Stimulated activated CD4-positive, alpha-beta T cell treated with anti-CD3 and anti-CD28 coated beads, Interleukin-12 subunit alpha, Interleukin-12 subunit beta, amount 100 ng/mL, for 24 hours (primary cell): ENCODE results near the gene BEGAIN.

Source experiments
- DNase-seq, 2 experiments: peaks; one replicate each; pipeline ENCODE4 v3.0.0-alpha.2; 2020; ENCODE audit warnings: low read depth in 2 of 2

The BEGAIN gene

DNA sequence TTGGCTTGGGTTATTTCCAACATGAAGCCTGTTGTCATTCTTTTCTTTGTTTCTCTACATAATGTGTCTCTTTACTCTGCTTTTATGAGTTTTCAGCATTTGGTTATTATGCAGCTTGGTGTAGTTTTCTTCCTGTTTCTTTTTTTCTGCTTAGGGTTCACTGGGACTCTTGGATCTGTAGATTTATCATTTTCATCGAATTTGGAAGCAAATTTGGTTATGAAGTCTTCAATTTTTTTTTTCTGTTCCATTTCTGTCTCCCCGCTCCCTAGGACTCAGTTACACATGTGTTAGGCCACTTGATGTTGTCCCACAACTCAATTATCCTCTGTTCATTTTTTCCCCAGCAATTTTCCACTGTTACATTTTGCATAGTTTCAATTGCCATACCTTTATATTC is 13.8 kb upstream of the BEGAIN start:
- no peak for DNase-seq

GRCh38 chr14:100599981-100600380 is 12.8 kb upstream of the BEGAIN start:
- no peak for DNase-seq

DNA sequence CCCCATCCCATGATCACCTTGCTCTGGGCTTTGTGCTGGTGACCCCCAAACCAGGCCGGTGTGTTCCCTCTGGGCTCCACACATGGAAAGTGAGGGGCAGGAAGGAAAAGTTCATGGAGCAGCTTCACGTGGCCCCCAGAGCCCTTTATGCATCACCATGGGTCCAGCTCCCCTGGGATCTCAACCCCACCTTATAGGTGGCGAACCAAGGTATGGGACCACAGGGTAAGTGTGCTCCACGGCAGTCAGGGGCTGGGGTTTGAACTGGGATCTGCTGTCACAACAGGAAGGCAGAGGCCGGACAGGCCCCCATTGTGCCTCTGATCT is 7.4 kb upstream of the BEGAIN start:
- DNase-seq: no peak

GRCh38 chr14:100593751-100594624 is 6.8 kb upstream of the BEGAIN start:
- DNase-seq: no peak

DNA sequence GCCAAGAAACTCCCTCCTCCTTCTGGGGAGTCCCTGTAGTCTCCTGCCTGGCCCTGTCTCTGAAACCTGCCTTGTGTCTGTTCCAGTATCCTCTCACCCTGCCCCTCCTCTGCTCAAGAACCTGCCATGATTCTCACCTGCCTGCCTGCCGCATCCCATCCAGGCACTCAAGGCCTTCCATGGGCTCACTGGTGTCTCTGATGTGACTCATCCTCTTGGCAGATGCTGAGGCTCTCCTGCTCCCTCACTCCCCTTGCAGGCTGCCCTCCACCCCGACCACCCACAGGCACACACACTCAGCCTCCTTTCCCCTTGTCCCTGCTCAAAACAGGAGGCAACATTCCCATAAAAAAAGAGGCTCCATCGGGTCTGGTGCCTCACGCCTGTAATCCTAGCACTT is 5.8 kb upstream of the BEGAIN start:
- DNase-seq: no peak

GRCh38 chr14:100592461-100592891 is 5.3 kb upstream of the BEGAIN start:
- no peak for DNase-seq

GRCh38 chr14:100591453-100592371 is 4.5 kb upstream of the BEGAIN start:
- no peak for DNase-seq

DNA sequence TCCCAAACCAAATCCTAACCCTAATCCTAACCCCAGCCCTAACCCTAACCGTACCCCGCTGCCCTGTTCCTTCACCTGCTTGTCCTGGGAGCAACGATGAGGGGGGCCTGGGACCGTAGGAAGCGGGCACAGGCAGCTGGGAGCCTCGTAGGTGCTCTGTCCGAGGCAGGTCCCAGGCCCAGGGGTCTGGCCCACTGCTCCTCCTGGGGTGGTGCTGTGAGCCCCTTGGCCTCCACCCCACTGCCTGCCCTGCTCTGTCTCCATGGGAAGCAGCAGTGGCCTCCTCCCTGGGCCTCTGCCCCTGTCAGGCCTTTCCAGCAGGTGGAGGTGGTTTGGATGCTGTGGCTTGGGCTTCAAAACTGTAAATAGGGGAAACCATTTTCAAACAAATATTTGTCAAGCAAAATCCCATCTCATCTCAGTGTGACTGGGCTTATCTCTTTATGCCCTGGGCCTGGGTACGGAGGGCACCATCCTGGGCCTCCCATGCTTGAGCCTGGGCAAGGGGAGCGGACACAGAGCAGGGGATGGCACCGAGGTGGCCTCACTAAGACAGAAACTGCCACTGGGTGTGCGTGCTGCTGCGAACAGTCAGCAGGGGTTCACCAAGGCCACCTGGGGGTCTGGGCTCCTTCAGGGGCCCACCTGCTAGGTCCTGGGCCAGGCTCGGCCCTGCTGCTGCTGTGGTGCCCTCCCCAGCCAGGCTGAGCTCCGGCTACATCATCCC is 3.7 kb upstream of the BEGAIN start:
- no peak for DNase-seq

- no peak for DNase-seq
These were observed 2.7 kb upstream of the BEGAIN start for GRCh38 chr14:100589760-100590469.

- no peak for DNase-seq
These were observed 2.0 kb upstream of the BEGAIN start for GRCh38 chr14:100589071-100589759.

- DNase-seq: no peak
These were observed 1.5 kb upstream of the BEGAIN start for GRCh38 chr14:100588671-100589070.

- no peak for DNase-seq
These were observed 670 bp upstream of the BEGAIN start for GRCh38 chr14:100587763-100588411.

DNA sequence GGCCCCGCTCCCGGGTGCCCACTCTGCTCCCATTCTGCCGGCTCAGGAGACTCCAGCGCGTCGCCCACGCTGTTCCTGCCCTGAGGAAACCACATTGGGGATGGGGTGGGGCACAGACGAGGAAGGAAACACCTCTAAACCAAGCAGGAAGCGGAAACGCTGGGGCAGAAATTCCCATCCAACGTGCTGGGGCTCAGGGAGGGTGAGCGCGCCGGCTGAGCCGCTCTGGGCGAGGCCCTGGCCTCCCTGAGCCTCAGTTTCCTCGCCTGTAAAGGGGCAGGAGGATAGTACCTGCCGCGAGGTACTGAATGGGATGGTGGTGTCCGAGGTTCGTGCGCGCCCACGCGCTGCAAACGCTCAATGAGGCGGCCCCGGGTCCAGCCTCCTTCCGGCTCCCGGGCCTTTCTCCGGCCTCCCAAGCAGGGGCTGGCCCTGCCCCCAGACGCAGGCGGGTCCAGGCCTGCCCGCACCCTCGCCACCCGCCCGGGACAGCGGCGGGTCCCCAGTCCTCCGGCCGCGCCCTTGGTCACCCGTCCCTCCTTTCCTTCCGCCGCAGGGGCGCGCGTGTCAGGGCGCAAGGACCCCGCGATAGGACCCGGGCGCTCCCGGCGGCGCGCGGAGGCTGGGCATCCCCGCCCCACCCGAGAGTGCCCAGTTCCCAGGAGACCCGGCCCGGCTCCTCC is 673 bp downstream of the BEGAIN start:
- DNase-seq: peak in 1 of 2 experiments; percentile 55

DNA sequence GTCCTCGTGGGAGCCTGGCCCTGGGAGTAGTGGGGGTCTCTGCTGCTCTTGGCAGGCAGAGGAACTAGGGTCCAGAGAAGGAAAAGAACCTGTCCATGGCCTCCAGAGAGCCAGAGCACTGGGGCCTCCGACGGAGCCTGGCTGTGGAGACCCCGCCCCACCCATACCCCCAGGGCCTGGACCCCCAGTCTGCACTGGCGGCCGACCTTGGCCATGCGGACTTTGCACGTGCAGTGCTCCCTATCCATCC is 1.1 kb downstream of the BEGAIN start:
- DNase-seq: no peak

GRCh38 chr14:100585448-100586152 is 1.6 kb downstream of the BEGAIN start:
- DNase-seq: no peak

DNA sequence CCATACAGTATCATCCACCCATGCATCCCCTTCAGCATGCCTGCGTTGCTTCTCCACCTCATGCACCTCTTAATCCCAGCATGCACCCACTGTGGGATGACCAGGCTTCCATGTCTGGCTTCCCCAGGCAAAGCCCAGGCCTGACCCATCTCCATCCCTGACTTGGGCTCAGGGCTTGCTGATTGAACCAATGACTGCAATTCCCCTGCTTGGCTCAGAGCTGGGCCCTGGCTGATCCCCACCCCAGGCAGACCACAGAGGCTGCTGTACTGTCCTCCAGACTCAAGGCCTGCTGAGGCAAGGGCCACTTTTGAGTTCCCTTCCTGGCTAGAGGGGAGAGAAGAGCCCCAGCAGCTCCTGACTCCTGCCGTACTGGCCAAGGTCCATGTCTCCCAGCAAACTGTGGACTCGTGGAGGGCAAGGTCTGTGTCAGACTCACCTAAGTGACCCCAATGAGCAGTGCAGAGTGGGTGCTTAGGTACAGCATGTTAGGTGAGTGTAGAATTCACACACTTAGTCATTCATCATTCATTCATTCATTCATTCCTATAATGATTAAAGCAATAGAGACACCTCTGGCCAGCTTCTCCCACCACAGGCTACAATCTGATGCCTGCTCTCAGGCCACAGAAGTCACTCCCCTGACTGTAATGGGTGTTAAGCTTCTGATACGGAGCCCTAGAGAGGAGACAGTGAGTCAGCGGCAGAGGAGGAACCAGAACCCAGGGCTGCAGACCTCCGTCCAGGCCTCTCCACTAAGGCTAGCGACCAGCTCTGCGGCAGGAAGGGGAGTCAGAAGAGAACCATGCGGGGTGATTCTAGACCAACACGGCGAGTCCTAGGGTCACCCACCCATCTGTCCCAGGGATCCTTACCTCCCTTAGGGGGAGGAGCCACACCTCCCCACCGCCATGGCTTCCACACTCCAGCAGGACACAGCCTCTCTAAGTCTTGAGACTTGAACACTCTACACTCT is 2.9 kb downstream of the BEGAIN start:
- DNase-seq: no peak

GRCh38 chr14:100583245-100583644 is 4.0 kb downstream of the BEGAIN start:
- no peak for DNase-seq

DNA sequence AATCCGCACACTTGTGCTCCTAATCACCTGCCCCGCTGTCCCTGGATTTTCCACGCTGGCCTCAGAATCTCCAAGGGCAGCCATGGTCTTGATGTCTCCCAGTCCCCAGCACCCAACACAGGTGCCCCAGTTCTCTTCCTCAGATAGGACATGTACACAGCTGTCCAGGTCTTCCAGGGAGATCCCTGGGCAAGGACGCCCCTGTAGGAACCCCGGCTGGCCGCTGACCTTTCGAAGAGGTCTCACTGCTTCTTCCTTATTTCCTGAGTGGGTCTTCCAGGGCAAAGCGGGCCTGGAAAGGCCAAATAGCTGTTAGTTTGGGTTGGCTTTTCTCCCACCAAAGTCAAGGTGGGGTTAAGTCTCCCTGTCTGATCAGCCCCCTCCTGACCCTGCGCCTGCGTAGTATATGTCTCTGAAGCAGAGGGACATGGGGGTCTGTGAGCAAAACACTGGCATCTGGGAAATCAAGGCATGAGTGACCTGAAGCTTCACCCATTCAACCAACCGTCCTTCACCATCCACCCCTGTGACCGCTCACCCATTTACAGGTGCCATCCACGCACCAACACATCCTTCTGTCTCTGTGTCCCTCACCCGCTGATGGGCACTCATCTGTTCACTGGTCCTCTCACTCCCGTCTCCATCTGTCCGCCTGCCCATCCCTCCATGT is 4.6 kb downstream of the BEGAIN start:
- DNase-seq: no peak
